K562 (cell line): ENCODE data around the gene GANAB. TPM values are rescaled to one million over a fixed set of nuclear protein-coding genes. Genes with fewer than 3 reads are reported as not detected.

Experiments used
- ATF7 ChIP-seq: fragments of 450-650 bp; IDR thresholded peaks from 2 replicates; pipeline ENCODE4 v1.7.1; 2014; ENCODE audit warnings: mild to moderate bottlenecking, moderate library complexity
- EGR1 ChIP-seq: fragments of 450-650 bp; conservative IDR thresholded peaks from 2 replicates; pipeline ENCODE4 v1.6.1; 2017; ENCODE audit warnings: mild to moderate bottlenecking
- FOXP1 ChIP-seq: sonication (generic); formaldehyde crosslinking; IDR thresholded peaks from 2 replicates; pipeline ENCODE4 v1.8.0; 2022; ENCODE audit warnings: mild to moderate bottlenecking, missing genetic modification reagents
- HNRNPL ChIP-seq: fragments of 200-400 bp; formaldehyde crosslinking; IDR thresholded peaks from 2 replicates; pipeline ENCODE4 v1.6.1; 2017; ENCODE audit warnings: low read depth, mild to moderate bottlenecking, low read length
- KLF10 ChIP-seq: fragments of 250-450 bp; sonication (Bioruptor Pico); IDR thresholded peaks from 2 replicates; pipeline ENCODE4 v1.6.1; 2021; ENCODE audit warnings: matching md5 sums
- NR4A1 ChIP-seq, 2 experiments: fragments of 250-450 bp in 1 of 2; fragments of 450-650 bp in 1 of 2; sonication (Bioruptor Pico) in 1 of 2; IDR thresholded peaks; 2 replicates each; pipeline versions ENCODE4 v1.4.0 to v1.6.1; 2016 to 2020; ENCODE audit warnings: mild to moderate bottlenecking in 2 of 2, missing compliant biosample characterization in 1 of 2, missing genetic modification characterization in 1 of 2, moderate library complexity in 1 of 2
- POLR2AphosphoS5 ChIP-seq: IDR thresholded peaks from 2 replicates; pipeline ENCODE4 v1.6.1; 2011; ENCODE audit warnings: mild to moderate bottlenecking, low read depth, low read length, moderate library complexity; ENCODE audit not compliant: control insufficient read depth, insufficient read depth
- RBM14 ChIP-seq: fragments of 200-400 bp; formaldehyde crosslinking; IDR thresholded peaks from 2 replicates; pipeline ENCODE4 v1.6.1; 2018; ENCODE audit warnings: low read depth, mild to moderate bottlenecking, low read length, moderate library complexity, borderline replicate concordance; ENCODE audit not compliant: insufficient read depth
- SAFB2 ChIP-seq: fragments of 200-400 bp; formaldehyde crosslinking; IDR thresholded peaks from 2 replicates; pipeline ENCODE4 v1.6.1; 2018; ENCODE audit warnings: borderline replicate concordance, low read length, low read depth, moderate library complexity; ENCODE audit not compliant: severe bottlenecking
- SMARCE1 ChIP-seq: fragments of 450-650 bp; IDR thresholded peaks from 2 replicates; pipeline ENCODE4 v1.7.1; 2016; ENCODE audit warnings: mild to moderate bottlenecking
- XRCC3 ChIP-seq: fragments of 450-650 bp; IDR thresholded peaks from 2 replicates; pipeline ENCODE4 v1.6.1; 2017; ENCODE audit warnings: mild to moderate bottlenecking, moderate library complexity
- ZNF12 ChIP-seq: sonication (generic); formaldehyde crosslinking; IDR thresholded peaks from 2 replicates; pipeline ENCODE4 v1.4.0; 2020; ENCODE audit warnings: mild to moderate bottlenecking, missing genetic modification reagents
- polyA plus RNA-seq, 8 experiments: library from polyadenylated mRNA; depleted of rRNA in 4 of 8; stranded (reverse) in 5 of 8; unstranded in 3 of 8; fragments of >200 nt; fragmentation: Nextera tagmentation in 2 of 8; fragmentation: Illumina TruSeq in 1 of 8; extraction: Ambion mirVana in 2 of 8; extraction: Trizol in 1 of 8; gene quantifications; 2 replicates each; pipeline versions ENCODE4 v1.2.1 to v1.2.3, GENCODE V29; 2011 to 2014; ENCODE audit warnings: inconsistent platforms in 1 of 8, missing spikeins in 1 of 8
- total RNA-seq, 7 experiments: library from RNA; depleted of rRNA in 6 of 7; stranded (reverse); fragments of >200 nt in 6 of 7; fragmentation: Illumina TruSeq in 2 of 7; extraction: Trizol in 2 of 7; gene quantifications; 2 replicates each; pipeline versions ENCODE4 v1.2.1 to v1.2.3, GENCODE V29; 2011 to 2021; ENCODE audit warnings: low replicate concordance in 1 of 7
- TF ChIP-seq, protein P1 (sequence below): fragments of 450-650 bp; IDR thresholded peaks from 2 replicates; pipeline ENCODE4 v1.6.1; 2016; ENCODE audit warnings: borderline replicate concordance
- TF ChIP-seq, protein P2 (sequence below): sonication (generic); IDR thresholded peaks from 2 replicates; pipeline ENCODE4 v1.6.1; 2016
- TF ChIP-seq, protein P3 (sequence below): sonication (generic); formaldehyde crosslinking; IDR thresholded peaks from 2 replicates; pipeline ENCODE4 v1.8.0; 2022; ENCODE audit warnings: mild to moderate bottlenecking, low read depth, missing genetic modification reagents
- TF ChIP-seq, protein P4 (sequence below): fragments of 250-450 bp; sonication (Bioruptor Pico); IDR thresholded peaks from 2 replicates; pipeline ENCODE4 v1.5.0; 2021; ENCODE audit warnings: mild to moderate bottlenecking, moderate library complexity
- TF ChIP-seq, protein P5 (sequence below), 2 experiments: fragments of 450-650 bp; IDR thresholded peaks; 2 replicates each; pipeline ENCODE4 v1.6.1; 2016

GANAB gene
- total and polyA plus RNA-seq, 9 of the 15 experiments (the other 6 are each of a cell fraction or from before 2014, with no cell fraction given), result 6.5 to 284 (median 161) TPM

DNA sequence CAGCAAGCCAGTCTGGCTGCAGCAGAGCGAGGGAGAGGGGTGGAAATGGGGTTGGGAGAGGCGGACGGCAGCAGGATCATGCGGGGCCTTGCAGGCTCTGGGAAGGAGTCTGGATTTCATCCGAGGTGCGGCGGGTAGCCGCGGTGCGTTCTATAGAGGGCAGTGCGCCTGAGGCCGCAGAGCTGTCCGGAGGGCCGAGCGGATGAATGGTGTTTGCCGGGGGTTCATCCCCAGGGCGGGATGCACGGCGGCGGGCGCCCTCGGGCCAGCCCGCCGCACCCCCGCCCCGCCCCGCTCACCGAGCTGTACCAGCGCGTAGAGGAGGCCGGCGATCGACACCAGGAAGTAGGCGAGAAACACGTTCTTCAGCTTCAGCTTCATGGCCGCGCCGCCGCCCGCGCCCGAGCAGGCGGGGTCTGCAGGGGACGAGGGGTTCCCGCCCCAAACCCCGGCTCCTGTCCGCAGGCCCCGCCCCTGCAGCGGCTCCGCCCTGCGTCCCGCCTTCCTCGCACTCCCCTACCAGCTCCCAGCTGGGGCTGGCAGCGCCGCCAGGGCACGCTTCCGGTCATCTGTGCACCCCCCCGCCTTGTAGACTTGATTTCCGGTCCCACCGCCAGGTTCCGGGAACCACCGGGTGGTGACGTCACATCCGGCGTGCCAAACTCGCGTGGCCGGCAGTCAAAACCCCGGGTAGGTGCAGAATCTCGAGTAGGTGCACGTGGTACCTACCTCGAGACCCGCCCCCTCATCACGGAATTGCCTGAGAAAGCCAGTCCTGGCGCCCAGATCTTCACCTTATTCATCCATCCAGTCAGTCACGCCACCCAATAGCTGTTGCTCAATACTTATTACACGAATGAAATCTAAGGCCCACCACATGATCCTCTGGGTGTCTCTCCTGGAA, 24.6 kb downstream of the GANAB start, which contains the start of gene B3GAT3 (continued):
- TF ChIP-seq, protein P1, sequence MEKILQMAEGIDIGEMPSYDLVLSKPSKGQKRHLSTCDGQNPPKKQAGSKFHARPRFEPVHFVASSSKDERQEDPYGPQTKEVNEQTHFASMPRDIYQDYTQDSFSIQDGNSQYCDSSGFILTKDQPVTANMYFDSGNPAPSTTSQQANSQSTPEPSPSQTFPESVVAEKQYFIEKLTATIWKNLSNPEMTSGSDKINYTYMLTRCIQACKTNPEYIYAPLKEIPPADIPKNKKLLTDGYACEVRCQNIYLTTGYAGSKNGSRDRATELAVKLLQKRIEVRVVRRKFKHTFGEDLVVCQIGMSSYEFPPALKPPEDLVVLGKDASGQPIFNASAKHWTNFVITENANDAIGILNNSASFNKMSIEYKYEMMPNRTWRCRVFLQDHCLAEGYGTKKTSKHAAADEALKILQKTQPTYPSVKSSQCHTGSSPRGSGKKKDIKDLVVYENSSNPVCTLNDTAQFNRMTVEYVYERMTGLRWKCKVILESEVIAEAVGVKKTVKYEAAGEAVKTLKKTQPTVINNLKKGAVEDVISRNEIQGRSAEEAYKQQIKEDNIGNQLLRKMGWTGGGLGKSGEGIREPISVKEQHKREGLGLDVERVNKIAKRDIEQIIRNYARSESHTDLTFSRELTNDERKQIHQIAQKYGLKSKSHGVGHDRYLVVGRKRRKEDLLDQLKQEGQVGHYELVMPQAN, result peak; percentile 98
- TF ChIP-seq RBM14 (0 out of 2 replicates have a peak, but pooled peaks have one; percentile 47), ZNF12 (CRISPR knock-in tag) (no peak), POLR2AphosphoS5 (peak; percentile 75; the same call in 1 of the 2 replicates), XRCC3 (no peak), HNRNPL (peak; percentile 96), ATF7 (peak; percentile 99), SMARCE1 (0 out of 2 replicates have a peak, but pooled peaks have one; percentile 25), EGR1 (peak; percentile 71), NR4A1 (CRISPR knock-in tag; IDR thresholded peaks at IDR 0.05) (no peak), NR4A1 (tag; IDR thresholded peaks at IDR 0.05) (no peak), FOXP1 (CRISPR knock-in tag) (no peak), SAFB2 (no peak), KLF10 (CRISPR knock-in tag) (no peak)
- TF ChIP-seq, protein P2, sequence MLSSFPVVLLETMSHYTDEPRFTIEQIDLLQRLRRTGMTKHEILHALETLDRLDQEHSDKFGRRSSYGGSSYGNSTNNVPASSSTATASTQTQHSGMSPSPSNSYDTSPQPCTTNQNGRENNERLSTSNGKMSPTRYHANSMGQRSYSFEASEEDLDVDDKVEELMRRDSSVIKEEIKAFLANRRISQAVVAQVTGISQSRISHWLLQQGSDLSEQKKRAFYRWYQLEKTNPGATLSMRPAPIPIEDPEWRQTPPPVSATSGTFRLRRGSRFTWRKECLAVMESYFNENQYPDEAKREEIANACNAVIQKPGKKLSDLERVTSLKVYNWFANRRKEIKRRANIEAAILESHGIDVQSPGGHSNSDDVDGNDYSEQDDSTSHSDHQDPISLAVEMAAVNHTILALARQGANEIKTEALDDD, result no peak
- TF ChIP-seq, protein P3, sequence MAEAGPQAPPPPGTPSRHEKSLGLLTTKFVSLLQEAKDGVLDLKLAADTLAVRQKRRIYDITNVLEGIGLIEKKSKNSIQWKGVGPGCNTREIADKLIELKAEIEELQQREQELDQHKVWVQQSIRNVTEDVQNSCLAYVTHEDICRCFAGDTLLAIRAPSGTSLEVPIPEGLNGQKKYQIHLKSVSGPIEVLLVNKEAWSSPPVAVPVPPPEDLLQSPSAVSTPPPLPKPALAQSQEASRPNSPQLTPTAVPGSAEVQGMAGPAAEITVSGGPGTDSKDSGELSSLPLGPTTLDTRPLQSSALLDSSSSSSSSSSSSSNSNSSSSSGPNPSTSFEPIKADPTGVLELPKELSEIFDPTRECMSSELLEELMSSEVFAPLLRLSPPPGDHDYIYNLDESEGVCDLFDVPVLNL (CRISPR knock-in tag), result peak; percentile 59; the same call in 1 of the 2 replicates
- TF ChIP-seq, protein P4, sequence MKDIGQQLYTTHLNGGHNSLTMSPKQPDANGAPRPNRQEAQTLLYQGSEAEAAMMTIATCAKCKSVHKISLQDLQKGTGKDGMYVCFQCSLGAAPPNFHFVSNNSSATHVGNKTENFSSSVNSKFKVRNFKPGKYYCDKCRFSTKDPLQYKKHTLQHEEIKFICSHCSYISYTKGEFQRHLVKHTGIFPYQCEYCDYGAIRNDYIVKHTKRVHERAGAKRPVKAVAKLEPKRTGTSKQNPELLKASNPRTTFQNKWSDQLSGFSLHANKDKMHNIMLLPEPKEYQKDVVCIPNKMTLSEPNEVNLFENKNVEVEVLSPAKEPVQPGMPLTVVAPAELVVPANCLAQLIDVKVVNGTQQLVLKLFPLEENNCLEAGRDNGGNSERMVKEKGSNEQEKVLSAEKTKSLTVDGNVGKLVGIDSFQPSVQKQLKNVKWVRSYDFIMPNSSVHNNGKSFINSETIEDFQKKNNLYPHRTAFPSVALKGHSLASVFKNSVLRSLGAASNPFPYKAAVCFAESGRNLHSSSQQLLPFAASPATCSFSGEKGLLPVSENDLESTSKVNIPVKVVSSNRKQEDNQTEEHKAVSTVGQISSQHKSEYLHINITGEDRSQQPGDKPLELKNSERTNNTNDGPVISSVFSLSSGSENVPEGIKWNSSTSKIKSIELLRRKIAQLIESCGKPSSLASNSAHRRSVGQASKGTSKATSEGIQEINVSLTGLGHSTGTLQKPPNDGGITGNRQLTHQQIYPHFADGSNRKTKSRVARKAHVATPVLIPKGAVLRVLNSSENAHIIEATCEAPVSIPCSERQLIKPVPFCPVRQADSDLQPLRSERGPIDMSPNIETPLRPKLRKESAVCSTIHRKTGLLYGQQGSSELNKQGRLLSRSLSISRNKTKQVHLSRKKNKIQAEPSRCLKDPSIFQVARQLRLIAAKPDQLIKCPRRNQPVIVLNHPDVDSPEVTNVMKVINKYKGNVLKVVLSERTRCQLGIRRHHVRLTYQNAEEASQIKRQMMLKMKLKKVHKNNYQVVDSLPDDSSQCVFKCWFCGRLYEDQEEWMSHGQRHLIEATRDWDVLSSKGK (CRISPR knock-in tag), result no peak
- TF ChIP-seq, protein P5, sequence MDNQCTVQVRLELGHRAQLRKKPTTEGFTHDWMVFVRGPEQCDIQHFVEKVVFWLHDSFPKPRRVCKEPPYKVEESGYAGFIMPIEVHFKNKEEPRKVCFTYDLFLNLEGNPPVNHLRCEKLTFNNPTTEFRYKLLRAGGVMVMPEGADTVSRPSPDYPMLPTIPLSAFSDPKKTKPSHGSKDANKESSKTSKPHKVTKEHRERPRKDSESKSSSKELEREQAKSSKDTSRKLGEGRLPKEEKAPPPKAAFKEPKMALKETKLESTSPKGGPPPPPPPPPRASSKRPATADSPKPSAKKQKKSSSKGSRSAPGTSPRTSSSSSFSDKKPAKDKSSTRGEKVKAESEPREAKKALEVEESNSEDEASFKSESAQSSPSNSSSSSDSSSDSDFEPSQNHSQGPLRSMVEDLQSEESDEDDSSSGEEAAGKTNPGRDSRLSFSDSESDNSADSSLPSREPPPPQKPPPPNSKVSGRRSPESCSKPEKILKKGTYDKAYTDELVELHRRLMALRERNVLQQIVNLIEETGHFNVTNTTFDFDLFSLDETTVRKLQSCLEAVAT (IDR thresholded peaks at IDR 0.05), result 0 out of 4 replicates have a peak, but pooled peaks of 1 of the 2 experiments have one; percentile 69
